DMS53 (cell line): ENCODE results near the gene ADD2.
A peak's percentile ranks its signal among the peaks of the same experiment; 100 is the strongest.
"Not testable (repeated sequence)": the region's sequence is repeated elsewhere in the genome, so short reads cannot be mapped to it uniquely, and the experiment has no call there.

Experiments used
- DNase-seq: peaks from one replicate; lab custom pipeline; 2025; lab: John Stamatoyannopoulos, UW

ADD2 gene

GRCh38 chr2:70632966-70633365 lies 135.0 kb downstream of the ADD2 start:
- DNase-seq, result no peak

- DNase-seq, result no peak
Measured at GRCh38 chr2:70632388-70632787, 135.6 kb downstream of the ADD2 start.

- DNase-seq, result no peak
Measured at GRCh38 chr2:70630761-70631160, 137.2 kb downstream of the ADD2 start.

- peak; percentile 58 for DNase-seq
Measured at GRCh38 chr2:70627211-70627898, 140.6 kb downstream of the ADD2 start.

GRCh38 chr2:70626254-70626990 lies 141.6 kb downstream of the ADD2 start:
- no peak for DNase-seq

- DNase-seq, result not testable (repeated sequence)
Measured at GRCh38 chr2:70621536-70621935, 146.5 kb downstream of the ADD2 start.

- peak; percentile 16 for DNase-seq
Measured at GRCh38 chr2:70620020-70620419, 148.0 kb downstream of the ADD2 start.

- no peak for DNase-seq
Measured at GRCh38 chr2:70619167-70619566, 148.8 kb downstream of the ADD2 start.

- peak; percentile 96 for DNase-seq
Measured at GRCh38 chr2:70616168-70616694, 151.8 kb downstream of the ADD2 start.

- peak; percentile 8 for DNase-seq
Measured at GRCh38 chr2:70615222-70615621, 152.8 kb downstream of the ADD2 start.

- DNase-seq, result no peak
Measured at GRCh38 chr2:70613521-70613920, 154.5 kb downstream of the ADD2 start.

GRCh38 chr2:70612574-70612973 lies 155.4 kb downstream of the ADD2 start:
- no peak for DNase-seq

GRCh38 chr2:70608373-70608772 lies 159.6 kb downstream of the ADD2 start:
- DNase-seq, result no peak

GRCh38 chr2:70607121-70607561 lies 160.9 kb downstream of the ADD2 start:
- DNase-seq, result no peak
